Measurements from ENCODE around the gene BABAM2.

GRCh38 chr2:27907547-27907946 lies 17.0 kb downstream of the BABAM2 start:
- no peak for TF ChIP-seq POLR2A (IDR thresholded peaks at IDR 0.05; ENCODE audit: low read depth, low read length)
- no peak for TF ChIP-seq CEBPB (IDR thresholded peaks at IDR 0.05; ENCODE audit: low read depth, low read length)
- no peak for TF ChIP-seq CTCF (conservative IDR thresholded peaks at IDR 0.05; ENCODE audit: low read depth, low read length)
